ENCODE results near the gene GPC5. TPM values are rescaled to one million over a fixed set of nuclear protein-coding genes. Genes with fewer than 3 reads are reported as not detected.
"Not testable (repeated sequence)": the region's sequence is repeated elsewhere in the genome, so short reads cannot be mapped to it uniquely, and the experiment has no call there.

Gene GPC5
- total RNA-seq, 1 donor from 2014 or later = 2.5 TPM

DNA sequence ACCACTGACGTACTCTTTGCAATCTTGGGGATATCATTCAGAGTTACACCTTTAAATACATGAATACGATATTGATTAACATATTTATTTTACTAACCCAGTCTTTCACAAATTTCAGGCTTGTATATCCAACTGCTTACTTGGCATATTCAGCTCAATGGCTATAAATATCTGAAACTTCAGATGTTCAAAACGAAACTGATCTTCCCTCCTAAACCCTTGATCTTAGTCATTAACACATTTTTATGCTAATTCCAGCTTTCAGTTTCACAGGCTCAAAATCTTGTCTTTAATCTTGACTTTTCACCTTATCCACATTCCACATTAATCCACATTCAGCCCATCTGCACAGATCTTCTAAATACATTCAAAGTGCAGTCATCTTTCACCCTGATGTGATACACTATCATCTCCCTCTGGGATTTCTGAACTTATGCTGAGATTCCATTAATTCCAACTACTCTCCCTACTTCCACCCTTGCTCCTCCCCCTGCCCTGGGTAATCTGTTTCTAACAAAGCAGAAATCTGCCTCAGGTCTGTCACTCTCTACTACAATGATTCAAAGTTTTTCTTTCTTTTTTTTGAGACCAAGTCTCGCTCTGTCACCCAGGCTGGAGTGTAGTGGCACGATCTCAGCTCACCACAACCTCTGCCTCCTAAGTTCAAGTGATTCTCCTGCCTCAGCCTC lies 387.2 kb downstream of the GPC5 start:
- DNase-seq (ENCODE audit: low spot score) (no peak), ATAC-seq (no peak)
- intact Hi-C loops (cut with DNase I) = no loop called here

DNA sequence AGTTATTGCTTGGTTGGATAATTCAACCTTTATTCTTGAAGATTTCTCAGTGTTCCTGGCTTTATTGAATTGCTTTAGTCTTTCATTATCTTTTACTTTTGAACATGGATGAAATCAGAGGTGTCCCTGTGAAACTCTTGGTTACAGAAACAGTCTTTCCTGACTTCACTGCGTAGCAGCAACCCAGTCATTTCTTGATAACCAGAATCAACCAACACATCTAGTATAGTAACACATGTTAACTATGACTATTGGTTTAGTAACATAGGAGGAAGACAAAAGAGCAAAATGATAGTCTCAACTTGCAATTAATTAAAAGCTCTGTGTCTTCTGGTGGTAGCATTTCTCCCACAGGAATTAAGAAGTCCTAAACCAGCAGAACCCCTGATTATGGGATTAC lies 393.6 kb downstream of the GPC5 start:
- intact Hi-C loops (cut with DNase I) = no loop called here
- no peak for ATAC-seq

DNA sequence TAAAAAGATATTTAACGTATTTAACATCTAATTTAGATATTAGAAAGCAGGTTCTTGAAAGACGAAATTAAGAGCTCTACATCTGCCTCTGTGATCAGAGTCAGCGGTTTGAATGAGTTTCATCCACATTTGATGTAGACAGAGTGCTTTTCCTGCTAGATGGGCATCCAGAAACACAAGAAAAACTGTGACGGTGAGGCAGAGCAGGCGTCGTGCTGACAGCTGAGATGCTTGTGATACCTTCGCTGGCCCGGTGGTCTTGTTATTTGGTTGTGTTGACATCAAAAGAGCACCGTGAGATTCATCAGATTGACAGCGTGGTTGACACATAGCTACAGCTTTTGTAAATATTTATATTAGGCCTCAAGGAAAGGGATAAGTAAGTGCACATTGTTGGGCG lies 399.1 kb downstream of the GPC5 start:
- DNase-seq (ENCODE audit: low spot score) (no peak), ATAC-seq (no peak)
- intact Hi-C loops (cut with DNase I) = no loop called here

More for the DNA sequence above, 393.6 kb downstream of the GPC5 start:
- DNase-seq (ENCODE audit: low spot score) = no peak

DNA sequence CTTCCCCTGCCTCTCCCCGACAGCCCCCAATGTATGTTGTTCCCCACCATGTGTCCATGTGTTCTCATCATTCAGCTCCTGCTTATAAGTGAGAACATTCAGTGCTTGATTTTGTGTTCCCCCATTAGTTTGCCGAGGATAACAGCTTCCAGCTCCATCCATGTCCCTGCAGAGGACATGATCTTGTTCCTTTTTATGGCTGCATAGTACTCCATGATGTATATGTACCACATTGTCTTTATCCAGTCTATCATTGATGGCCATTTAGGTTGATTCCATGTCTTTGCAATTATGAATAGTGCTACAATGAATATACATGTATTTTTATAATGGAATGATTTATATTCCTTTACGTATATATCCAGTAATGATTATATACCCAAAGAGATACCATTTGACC lies 399.9 kb downstream of the GPC5 start:
- ATAC-seq; intact Hi-C loops (cut with DNase I); DNase-seq (ENCODE audit: low spot score): not testable (repeated sequence)

DNA sequence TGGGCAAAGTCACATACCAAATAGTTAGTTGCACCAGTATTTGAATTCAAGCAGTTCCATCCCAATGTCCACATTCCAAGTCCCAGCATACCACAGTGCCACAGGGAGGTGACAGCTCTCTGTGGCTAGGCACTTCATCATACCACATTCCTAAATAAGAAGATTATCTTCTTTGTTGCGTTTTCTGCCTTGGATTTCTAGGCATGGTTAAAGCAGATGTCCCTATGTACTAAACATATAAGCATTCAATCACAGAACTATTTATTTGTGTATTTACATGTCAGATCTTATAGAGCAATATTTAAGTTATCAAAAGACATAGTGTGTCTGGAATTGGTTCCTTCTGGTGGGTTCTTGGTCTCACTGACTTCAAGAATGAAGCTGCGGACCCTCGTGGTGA lies 403.4 kb downstream of the GPC5 start:
- ATAC-seq; intact Hi-C loops (cut with DNase I); DNase-seq (ENCODE audit: low spot score): not testable (repeated sequence)

DNA sequence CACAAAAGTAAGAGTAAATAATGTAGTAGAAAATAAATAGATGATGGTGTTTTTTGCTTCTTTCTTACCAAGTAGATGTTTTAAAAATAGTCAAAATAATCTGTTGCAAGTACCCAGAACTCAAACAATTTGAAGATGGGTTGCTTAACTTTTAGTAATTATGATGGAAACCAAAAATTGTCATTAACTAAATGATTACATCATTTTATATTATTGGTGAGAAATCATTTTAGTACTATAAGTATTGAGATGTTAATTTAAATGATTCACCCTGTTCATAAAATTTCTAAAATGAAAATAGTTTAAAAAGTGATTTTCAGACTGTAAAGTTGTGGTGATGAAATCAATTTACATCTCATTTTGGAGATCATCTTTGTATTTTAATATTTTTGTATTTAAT lies 404.5 kb downstream of the GPC5 start:
- no peak for ATAC-seq
- intact Hi-C loops (cut with DNase I) = no loop called here
- DNase-seq (ENCODE audit: low spot score) = no peak

DNA sequence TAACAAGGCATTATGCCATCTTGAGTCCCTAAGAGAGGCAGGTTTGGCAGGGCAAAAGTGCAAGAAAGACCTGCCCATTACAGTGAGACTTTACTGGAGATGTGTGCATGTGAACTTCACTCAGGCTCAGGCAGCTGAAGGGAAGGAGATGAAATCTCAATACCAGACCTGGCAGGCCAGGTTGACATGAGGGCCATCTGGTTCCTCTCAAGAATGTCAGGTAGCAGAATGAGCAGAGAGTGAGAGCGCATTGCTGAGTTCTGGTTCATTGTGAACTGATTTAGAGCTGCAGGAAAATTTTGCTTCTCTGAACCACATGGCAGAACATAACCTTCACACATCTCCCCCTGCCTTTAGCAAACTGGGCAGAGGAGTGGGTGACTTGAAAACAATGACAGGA lies 406.3 kb downstream of the GPC5 start:
- intact Hi-C loops (cut with DNase I) = no loop called here
- ATAC-seq = no peak
- no peak for DNase-seq (ENCODE audit: low spot score)

DNA sequence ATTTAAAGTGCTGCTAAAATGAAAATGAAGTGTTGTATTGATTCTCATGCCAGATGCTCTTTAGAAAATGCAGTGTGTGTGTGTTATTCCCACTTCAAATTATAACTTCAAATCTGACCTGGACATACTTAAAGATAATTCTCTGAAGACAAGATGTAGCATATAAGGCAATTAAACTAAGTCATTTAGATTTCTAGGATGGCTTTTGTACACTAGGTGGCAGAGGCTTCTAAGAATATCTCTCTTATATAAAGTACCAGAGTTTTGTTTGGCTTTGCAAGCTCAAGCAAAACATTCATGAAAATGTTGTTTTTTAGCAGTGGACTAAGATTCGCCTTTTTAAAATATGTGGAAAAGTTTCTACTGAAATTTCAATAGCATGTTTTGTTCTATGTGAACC lies 407.2 kb downstream of the GPC5 start:
- no peak for ATAC-seq
- intact Hi-C loops (cut with DNase I) = no loop called here
- no peak for DNase-seq (ENCODE audit: low spot score)

DNA sequence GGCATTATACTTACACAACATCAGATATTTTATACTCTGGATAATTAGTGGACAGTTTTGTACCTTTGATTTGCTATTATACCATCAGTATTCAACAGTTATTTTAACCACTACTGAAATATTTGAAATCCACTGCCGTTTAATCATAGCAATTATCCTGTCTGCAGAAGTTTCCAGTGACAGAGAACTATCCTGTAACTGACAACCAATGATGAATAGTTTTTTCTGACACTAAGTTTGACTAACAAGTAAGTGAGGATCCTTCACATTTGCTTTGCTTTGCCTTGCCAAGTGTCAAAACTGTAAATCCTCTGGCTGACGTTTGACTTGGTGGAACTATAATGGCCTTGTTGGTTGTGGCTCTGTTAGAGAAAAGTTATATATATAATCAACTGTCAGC lies 410.7 kb downstream of the GPC5 start:
- no peak for DNase-seq (ENCODE audit: low spot score)
- intact Hi-C loops (cut with DNase I) = no loop called here
- ATAC-seq = no peak

DNA sequence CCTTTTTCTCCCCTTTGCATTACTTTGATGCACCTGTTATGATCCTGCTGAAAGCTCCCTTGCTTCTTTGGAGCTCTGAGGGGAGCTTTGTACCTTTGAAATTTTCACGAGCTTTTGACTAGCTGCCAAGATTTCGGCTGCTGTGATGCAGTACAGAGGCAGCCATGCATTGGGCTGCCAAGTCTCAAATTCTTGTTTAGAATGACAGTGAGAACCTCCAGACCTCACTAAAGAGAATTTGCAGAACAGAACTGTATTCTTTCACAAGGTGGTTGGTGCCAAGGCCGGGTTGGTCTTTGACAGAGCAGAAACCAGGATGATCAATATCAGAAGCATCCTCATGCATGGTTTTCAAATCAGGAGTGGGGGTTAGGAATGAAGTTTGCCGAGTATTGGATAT lies 414.8 kb downstream of the GPC5 start:
- no peak for ATAC-seq
- DNase-seq (ENCODE audit: low spot score) = no peak
- intact Hi-C loops (cut with DNase I) = no loop called here

DNA sequence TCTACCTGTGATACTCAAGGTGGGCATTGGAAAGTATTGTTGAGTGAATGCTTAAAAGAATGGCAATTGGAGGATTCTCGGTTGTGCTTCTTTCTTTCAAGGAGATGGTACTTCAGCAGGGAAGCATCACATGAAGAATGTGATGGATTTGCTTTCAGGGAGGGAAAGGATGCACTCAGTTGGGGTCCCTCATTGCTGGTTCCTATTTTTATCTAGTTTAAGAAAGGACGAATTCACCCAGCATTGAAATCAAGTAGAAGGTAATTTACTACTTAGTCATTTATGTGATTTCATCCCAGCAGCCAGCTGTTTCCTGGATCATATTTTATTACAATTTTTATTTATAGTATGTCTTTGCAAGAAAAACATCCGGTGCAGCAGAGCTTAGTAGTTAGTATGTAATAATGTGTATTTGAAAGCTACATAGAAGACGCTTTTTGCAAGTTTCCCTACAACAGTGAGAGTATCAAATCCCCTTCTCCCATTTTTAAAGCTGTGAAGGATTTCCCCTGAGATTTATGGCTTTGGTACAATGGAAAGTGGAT lies 417.9 kb downstream of the GPC5 start:
- DNase-seq (ENCODE audit: low spot score) (no peak), ATAC-seq (no peak)
- intact Hi-C loops (cut with DNase I) = no loop called here

DNA sequence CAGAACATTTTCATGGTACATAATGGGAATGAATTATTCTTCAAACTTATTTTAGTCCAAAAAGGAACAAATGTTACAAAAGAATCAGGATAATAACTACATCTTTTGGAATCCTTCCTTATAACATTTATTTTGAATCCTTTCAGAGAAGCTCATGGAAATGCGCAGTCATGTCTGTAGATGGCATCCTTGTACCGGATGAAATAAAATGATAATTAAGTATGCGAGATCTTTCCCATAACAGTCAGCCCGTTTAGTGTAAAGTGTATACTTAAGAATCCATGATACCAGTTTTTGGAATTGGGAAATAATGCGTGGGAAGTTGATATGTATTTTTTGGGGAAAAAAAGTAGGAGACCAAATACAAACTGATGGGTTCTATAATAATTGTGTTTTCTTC lies 418.8 kb downstream of the GPC5 start:
- intact Hi-C loops (cut with DNase I) = no loop called here
- ATAC-seq (no peak), DNase-seq (ENCODE audit: low spot score) (no peak)

DNA sequence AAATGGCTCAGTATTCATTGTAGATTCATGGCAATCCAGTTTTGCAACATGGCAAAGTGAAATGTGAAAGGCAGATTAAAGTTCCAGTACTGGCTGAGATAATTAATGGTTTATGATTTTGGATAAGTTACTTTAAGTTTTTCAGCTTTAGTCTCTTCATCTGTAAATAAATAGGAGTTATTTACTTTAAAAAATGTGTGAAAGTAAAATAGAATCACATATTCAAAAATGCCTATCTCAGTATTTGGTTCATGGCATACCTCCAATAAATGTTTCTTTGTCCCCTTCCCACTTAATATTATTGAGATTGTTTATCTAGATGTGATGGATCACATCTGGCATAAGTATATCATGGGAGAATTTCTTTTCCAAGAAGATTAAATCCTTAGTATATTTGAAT lies 426.0 kb downstream of the GPC5 start:
- ATAC-seq (no peak), DNase-seq (ENCODE audit: low spot score) (no peak)
- intact Hi-C loops (cut with DNase I) = no loop called here

DNA sequence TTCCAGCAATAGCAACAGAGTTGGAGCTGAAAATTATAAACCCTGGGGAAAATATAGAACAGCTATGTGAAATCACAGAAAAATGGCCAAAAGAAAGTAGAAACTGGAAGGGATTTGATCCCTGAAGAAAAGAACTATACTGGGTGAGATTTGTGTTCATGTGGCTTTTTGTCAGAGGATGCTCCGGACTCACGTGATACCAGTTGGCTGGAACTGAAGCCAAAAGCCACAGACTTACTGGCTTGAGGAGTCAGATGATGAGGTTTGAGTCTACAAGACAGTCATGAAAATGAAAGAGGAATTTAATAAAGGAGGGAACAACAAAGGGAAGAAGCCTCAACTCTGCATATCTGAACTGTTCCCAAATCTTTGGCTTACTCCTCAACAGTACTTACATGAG lies 427.1 kb downstream of the GPC5 start:
- no peak for DNase-seq (ENCODE audit: low spot score)
- ATAC-seq = no peak
- intact Hi-C loops (cut with DNase I) = no loop called here

DNA sequence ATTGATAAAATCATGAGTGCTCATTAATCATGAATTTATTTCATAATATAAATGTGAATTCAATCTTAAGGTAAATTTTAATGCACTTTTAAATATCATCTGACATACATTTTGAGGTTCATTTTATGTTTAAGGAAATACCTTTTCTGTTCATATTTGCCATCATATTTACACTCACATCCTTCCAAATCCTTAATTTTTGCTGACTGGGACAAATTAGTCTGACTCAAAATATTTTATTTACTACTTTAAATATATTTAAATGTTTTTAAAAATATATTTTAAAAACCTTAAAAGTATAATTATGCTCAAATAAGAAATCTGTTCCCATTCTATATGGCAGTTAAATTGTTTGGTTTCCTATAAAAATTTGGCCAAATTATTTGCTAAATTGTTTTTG lies 438.1 kb downstream of the GPC5 start:
- DNase-seq (ENCODE audit: low spot score) = no peak
- intact Hi-C loops (cut with DNase I) = no loop called here

DNA sequence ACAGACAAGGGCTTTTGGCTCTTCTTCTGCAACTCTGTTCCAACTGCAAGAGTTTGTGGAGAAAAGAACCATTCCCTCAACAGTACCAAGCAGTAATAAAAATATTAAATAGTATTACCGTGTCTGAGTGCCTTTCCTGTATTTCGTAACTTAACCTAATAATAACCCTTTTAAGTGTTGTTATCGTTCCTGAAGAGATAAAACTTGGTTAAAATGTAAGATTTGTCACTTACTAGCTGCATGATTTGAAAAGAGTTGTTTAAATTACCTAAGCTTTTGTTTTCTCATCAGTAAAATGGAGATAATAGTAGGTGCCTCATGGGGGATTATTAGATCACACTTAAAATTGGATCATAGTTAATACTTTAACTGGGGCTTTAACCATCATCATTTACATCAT lies 447.2 kb downstream of the GPC5 start:
- DNase-seq (ENCODE audit: low spot score) (no peak), ATAC-seq (no peak)
- intact Hi-C loops (cut with DNase I) = no loop called here

More for the DNA sequence above, 438.1 kb downstream of the GPC5 start:
- ATAC-seq = no peak

DNA sequence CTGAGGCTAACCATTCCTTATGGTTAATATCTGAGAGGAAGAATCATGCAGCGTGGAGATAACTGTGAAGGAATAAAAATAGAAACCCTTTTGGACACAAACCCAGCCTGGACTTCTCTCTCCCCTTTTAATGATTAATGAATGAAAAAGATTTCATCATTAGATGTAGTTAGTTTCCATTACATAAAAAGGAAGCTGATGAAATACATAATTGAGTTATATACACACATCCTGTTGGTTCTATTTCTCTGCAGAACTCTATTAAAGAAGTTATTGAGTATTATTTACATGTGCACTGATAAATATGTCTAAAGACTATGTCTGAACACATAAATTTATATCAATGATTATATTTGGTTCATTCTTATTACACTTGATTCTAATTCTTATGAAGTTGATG lies 465.3 kb downstream of the GPC5 start:
- ATAC-seq = no peak
- intact Hi-C loops (cut with DNase I) = no loop called here
- no peak for DNase-seq (ENCODE audit: low spot score)

DNA sequence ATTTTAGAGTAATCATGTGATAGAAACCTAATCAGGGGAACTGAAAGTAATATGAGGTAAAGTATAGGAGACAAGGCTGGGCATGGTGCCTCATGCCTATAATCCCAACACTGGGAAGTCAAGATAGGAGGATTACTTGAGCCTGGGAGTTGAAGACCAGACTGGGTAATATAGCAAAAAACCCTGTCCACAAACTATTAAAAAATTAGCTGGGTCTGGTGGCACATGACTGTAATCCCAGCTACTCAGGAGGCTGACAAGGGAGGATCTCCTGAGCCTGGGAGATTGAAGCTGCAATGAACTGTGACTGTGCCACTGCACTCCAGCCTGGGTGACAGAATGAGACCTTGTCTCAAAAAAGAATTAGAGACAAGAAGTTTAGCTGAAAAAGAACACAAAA lies 469.9 kb downstream of the GPC5 start:
- DNase-seq (ENCODE audit: low spot score) = no peak
- ATAC-seq = no peak
- intact Hi-C loops (cut with DNase I) = no loop called here

DNA sequence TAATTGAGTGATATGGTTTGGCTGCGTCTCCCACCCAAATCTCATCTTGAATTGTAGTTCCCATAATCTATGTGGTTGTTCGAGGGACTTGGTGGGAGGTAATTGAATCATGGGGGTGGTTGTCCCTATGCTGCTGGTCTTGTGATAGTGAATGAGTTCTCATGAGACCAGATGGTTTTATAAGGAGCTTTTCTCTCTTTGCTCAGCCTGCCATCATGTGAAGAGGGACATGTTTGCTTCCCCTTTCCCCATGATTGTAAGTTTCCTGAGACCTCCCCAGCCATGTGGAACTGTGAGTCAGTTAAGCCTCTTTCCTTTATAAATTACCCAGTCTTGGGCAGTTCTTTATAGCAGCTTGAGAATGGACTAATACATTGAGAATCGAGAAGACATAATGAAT lies 480.1 kb downstream of the GPC5 start:
- no peak for ATAC-seq
- intact Hi-C loops (cut with DNase I) = no loop called here
- DNase-seq (ENCODE audit: low spot score) = no peak

DNA sequence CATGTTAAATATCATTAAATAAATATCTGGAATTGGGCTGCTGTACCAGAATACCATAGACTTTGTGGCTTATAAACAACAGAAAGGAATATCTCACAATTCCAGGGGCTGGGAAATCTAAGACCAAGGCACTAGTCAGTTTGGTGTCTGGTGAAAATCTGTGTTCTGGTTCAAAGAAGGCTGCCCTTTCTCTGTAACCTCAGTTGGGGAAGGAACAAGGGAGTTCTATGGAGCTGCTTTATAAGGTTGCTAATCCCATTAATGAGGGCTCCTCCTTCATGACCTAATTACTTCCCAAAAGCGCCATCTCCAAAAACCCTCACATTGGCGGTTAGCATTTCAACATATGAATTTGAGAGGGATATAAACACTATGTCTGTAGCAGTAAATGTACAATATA lies 480.9 kb downstream of the GPC5 start:
- no peak for ATAC-seq

DNA sequence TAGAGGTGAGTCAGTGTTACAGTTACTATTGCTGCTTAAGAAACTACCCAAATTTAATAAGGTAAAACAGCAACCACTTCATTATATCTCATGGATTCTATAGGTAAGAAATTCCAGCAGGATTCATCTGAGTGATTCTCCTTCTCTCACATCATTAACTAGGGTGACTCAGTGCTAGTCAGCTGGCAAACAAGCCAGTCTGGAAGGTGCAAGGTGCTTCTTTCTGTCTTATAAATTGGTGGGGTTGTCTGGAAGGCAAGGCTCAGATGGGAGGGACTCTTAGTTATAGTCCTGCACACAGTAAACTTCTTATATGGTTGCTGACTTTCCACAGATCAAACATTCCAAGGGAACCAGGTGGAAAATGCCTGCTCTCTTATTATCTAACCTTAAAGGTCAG lies 484.5 kb downstream of the GPC5 start:
- intact Hi-C loops (cut with DNase I) = no loop called here
- DNase-seq (ENCODE audit: low spot score) = no peak
- no peak for ATAC-seq

More for the DNA sequence above, 480.9 kb downstream of the GPC5 start:
- DNase-seq (ENCODE audit: low spot score) = no peak
- intact Hi-C loops (cut with DNase I) = no loop called here
